Measurements from ENCODE around the gene ACOT2.
"Not testable (repeated sequence)": the region's sequence is repeated elsewhere in the genome, so short reads cannot be mapped to it uniquely, and the experiment has no call there.

ACOT2 gene

GRCh38 chr14:73569185-73569958, at the start of gene ACOT2:
Gene ACOT2 (plus strand): TSS chr14:73569213. CDS start chr14:73569241, 28 bp downstream.
- Mint-ChIP-seq H3K27ac (peak within 1 kb of the TSS; percentile 98 to 99), H3K4me1 (peaks cover 52% of the 10 kb centered on the region), H3K4me3 (peak within 1 kb of the TSS; percentile 93 to 95)

GRCh38 chr14:73521229-73521628, 47.8 kb upstream of the ACOT2 start:
- DNase-seq (no peak), ATAC-seq (no peak)
- Mint-ChIP-seq H3K27ac (no peak overlapping the region), H3K9me3 (no peaks in the 10 kb centered on the region), H3K4me3 (no peak overlapping the region), H3K27me3 (no peaks in the 10 kb centered on the region), H3K4me1 (no peaks in the 10 kb centered on the region)

More at GRCh38 chr14:73569185-73569958, at the start of gene ACOT2:
- H3K9me3 Mint-ChIP-seq, H3K27me3 Mint-ChIP-seq: not testable (repeated sequence)
- ATAC-seq (peak; percentile 86), DNase-seq (peak; percentile 79 to 85)

GRCh38 chr14:73524493-73524892, 44.5 kb upstream of the ACOT2 start:
- no peak for ATAC-seq
- no peaks in the 10 kb centered on the region for H3K9me3 Mint-ChIP-seq

GRCh38 chr14:73526036-73526984, 42.7 kb upstream of the ACOT2 start:
- ATAC-seq (no peak), DNase-seq (no peak)
- H3K27me3 Mint-ChIP-seq, result no peaks in the 10 kb centered on the region
- no peaks in the 10 kb centered on the region for H3K4me1 Mint-ChIP-seq
- H3K27ac Mint-ChIP-seq, result no peak overlapping the region
- no peak overlapping the region for H3K4me3 Mint-ChIP-seq
- no peaks in the 10 kb centered on the region for H3K9me3 Mint-ChIP-seq

More at GRCh38 chr14:73524493-73524892, 44.5 kb upstream of the ACOT2 start:
- Mint-ChIP-seq H3K27me3 (no peaks in the 10 kb centered on the region), H3K4me3 (no peak overlapping the region), H3K27ac (no peak overlapping the region), H3K4me1 (no peaks in the 10 kb centered on the region)
- DNase-seq, result no peak

- H3K4me3 Mint-ChIP-seq, H3K27me3 Mint-ChIP-seq, DNase-seq, H3K27ac Mint-ChIP-seq, ATAC-seq, H3K4me1 Mint-ChIP-seq, H3K9me3 Mint-ChIP-seq: not testable (repeated sequence)
Measured at GRCh38 chr14:73529356-73529755, 39.7 kb upstream of the ACOT2 start.

GRCh38 chr14:73531971-73532370, 37.0 kb upstream of the ACOT2 start:
- H3K9me3 Mint-ChIP-seq, H3K4me1 Mint-ChIP-seq, DNase-seq, H3K27me3 Mint-ChIP-seq, H3K4me3 Mint-ChIP-seq, ATAC-seq, H3K27ac Mint-ChIP-seq: not testable (repeated sequence)

- DNase-seq (peak in 1 of 2 donors; percentile 13), ATAC-seq (peak; percentile 58)
- peak overlapping the region; percentile 54 to 65 for H3K4me3 Mint-ChIP-seq
- not testable (repeated sequence) for H3K4me1 Mint-ChIP-seq, H3K9me3 Mint-ChIP-seq, H3K27me3 Mint-ChIP-seq, H3K27ac Mint-ChIP-seq
Measured at GRCh38 chr14:73537244-73538045, 31.6 kb upstream of the ACOT2 start.

- H3K9me3 Mint-ChIP-seq, H3K27ac Mint-ChIP-seq, H3K27me3 Mint-ChIP-seq, H3K4me3 Mint-ChIP-seq, H3K4me1 Mint-ChIP-seq: not testable (repeated sequence)
- DNase-seq, result peak; percentile 24 to 42
- peak; percentile 97 for ATAC-seq
Measured at GRCh38 chr14:73539017-73539416, 30.0 kb upstream of the ACOT2 start.

- not testable (repeated sequence) for H3K9me3 Mint-ChIP-seq, H3K4me3 Mint-ChIP-seq, ATAC-seq, H3K27ac Mint-ChIP-seq, DNase-seq, H3K4me1 Mint-ChIP-seq, H3K27me3 Mint-ChIP-seq
Measured at GRCh38 chr14:73542961-73543360, 26.1 kb upstream of the ACOT2 start.

GRCh38 chr14:73545353-73545752, 23.7 kb upstream of the ACOT2 start:
- not testable (repeated sequence) for H3K27me3 Mint-ChIP-seq, DNase-seq, H3K4me3 Mint-ChIP-seq, H3K4me1 Mint-ChIP-seq, H3K27ac Mint-ChIP-seq, H3K9me3 Mint-ChIP-seq, ATAC-seq

- H3K4me1 Mint-ChIP-seq, H3K27me3 Mint-ChIP-seq, H3K27ac Mint-ChIP-seq, ATAC-seq, H3K4me3 Mint-ChIP-seq, H3K9me3 Mint-ChIP-seq, DNase-seq: not testable (repeated sequence)
Measured at GRCh38 chr14:73549097-73549496, 19.9 kb upstream of the ACOT2 start.

- H3K27ac Mint-ChIP-seq, H3K4me3 Mint-ChIP-seq, DNase-seq, ATAC-seq, H3K4me1 Mint-ChIP-seq, H3K9me3 Mint-ChIP-seq, H3K27me3 Mint-ChIP-seq: not testable (repeated sequence)
Measured at GRCh38 chr14:73549889-73550524, 19.0 kb upstream of the ACOT2 start.

GRCh38 chr14:73553845-73554244, 15.2 kb upstream of the ACOT2 start:
- H3K4me1 Mint-ChIP-seq, result no peaks in the 10 kb centered on the region
- H3K27ac Mint-ChIP-seq, result no peak overlapping the region

GRCh38 chr14:73557201-73557600, 11.8 kb upstream of the ACOT2 start:
- not testable (repeated sequence) for H3K4me1 Mint-ChIP-seq, H3K27ac Mint-ChIP-seq

More at GRCh38 chr14:73553845-73554244, 15.2 kb upstream of the ACOT2 start:
- Mint-ChIP-seq H3K27me3 (no peaks in the 10 kb centered on the region), H3K9me3 (peaks cover 0 to 4% of the 10 kb centered on the region in 2 donors), H3K4me3 (no peak overlapping the region)
- no peak for ATAC-seq
- DNase-seq, result no peak

GRCh38 chr14:73558238-73558637, 10.8 kb upstream of the ACOT2 start:
- not testable (repeated sequence) for DNase-seq, H3K27me3 Mint-ChIP-seq

More at GRCh38 chr14:73557201-73557600, 11.8 kb upstream of the ACOT2 start:
- H3K9me3 Mint-ChIP-seq, ATAC-seq, H3K4me3 Mint-ChIP-seq, H3K27me3 Mint-ChIP-seq, DNase-seq: not testable (repeated sequence)

More at GRCh38 chr14:73558238-73558637, 10.8 kb upstream of the ACOT2 start:
- H3K27ac Mint-ChIP-seq, H3K4me1 Mint-ChIP-seq, ATAC-seq, H3K4me3 Mint-ChIP-seq: not testable (repeated sequence)
- peaks cover 11 to 16% of the 10 kb centered on the region in 2 donors for H3K9me3 Mint-ChIP-seq
